OCI-LY7 (cell line): ENCODE results near the gene GTF3C4. TPM values are rescaled to one million over a fixed set of nuclear protein-coding genes. Genes with fewer than 3 reads are reported as not detected.

Source experiments
- BruUV-seq: library from RNA; stranded (reverse); fragments of 400-500 nt; replicated peaks from 2 replicates; lab custom pipeline; 2021; lab: Mats Ljungman, UMichigan
- CTCF ChIA-PET: fragments of 300-600 bp; sonication (Branson Sonifier 250); formaldehyde crosslinking; loops from one replicate; lab custom pipeline; 2022; ENCODE audit warnings: antibody characterized with exemption; ENCODE audit not compliant: unreplicated experiment; lab: Charles Lee
- POLR2A ChIA-PET: fragments of 300-600 bp; sonication (Branson Sonifier 250); formaldehyde crosslinking; loops from one replicate; lab custom pipeline; 2022; ENCODE audit warnings: antibody characterized with exemption; lab: Charles Lee
- DNase-seq: peaks from one replicate; pipeline ENCODE4 v3.0.0-alpha.2; 2015; ENCODE audit warnings: low spot score
- H2AFZ ChIP-seq: fragments of 200-600 bp; sonication (generic), shearing (Covaris generic); 2 replicates; pipeline ENCODE4 v1.6.1; 2014; ENCODE audit warnings: mild to moderate bottlenecking, antibody characterized with exemption, low read length, moderate library complexity
- H3K27ac ChIP-seq: fragments of 200-600 bp; sonication (generic); 2 replicates; pipeline ENCODE4 v1.5.1; 2014; ENCODE audit warnings: mixed run types, low read depth, mild to moderate bottlenecking, moderate library complexity, low read length, inconsistent platforms; ENCODE audit not compliant: poor library complexity, severe bottlenecking
- H3K36me3 ChIP-seq: fragments of 200-600 bp; sonication (generic); 2 replicates; pipeline ENCODE4 v1.6.1; 2014; ENCODE audit warnings: mild to moderate bottlenecking, antibody characterized with exemption, low read length, moderate library complexity, mixed read lengths; ENCODE audit not compliant: insufficient read depth
- H3K4me1 ChIP-seq: fragments of 200-600 bp; sonication (generic); 2 replicates; pipeline ENCODE4 v1.5.1; 2014; ENCODE audit warnings: mild to moderate bottlenecking, low read length; ENCODE audit not compliant: insufficient read depth, poor library complexity, severe bottlenecking
- H3K4me2 ChIP-seq: fragments of 200-600 bp; sonication (generic); 2 replicates; pipeline ENCODE4 v1.6.1; 2014; ENCODE audit warnings: mild to moderate bottlenecking, low read length
- H3K4me3 ChIP-seq: fragments of 200-600 bp; sonication (generic); 2 replicates; pipeline ENCODE4 v1.5.1; 2014; ENCODE audit warnings: mild to moderate bottlenecking, low read depth, low read length; ENCODE audit not compliant: poor library complexity, severe bottlenecking
- H3K79me2 ChIP-seq: fragments of 200-600 bp; sonication (generic); 2 replicates; pipeline ENCODE4 v1.6.1; 2016; ENCODE audit warnings: low read depth, mild to moderate bottlenecking, low read length, moderate library complexity, mixed read lengths; ENCODE audit not compliant: insufficient read depth
- H3K9me2 ChIP-seq: fragments of 200-600 bp; sonication (generic); 2 replicates; pipeline ENCODE4 v1.6.1; 2016; ENCODE audit warnings: mild to moderate bottlenecking, low read length, mixed read lengths; ENCODE audit not compliant: insufficient read depth
- H3K9me3 ChIP-seq: fragments of 200-600 bp; sonication (generic); 2 replicates; pipeline ENCODE4 v1.6.1; 2014; ENCODE audit warnings: mild to moderate bottlenecking, mixed run types, low read length, mixed read lengths
- H4K20me1 ChIP-seq: fragments of 200-600 bp; sonication (generic); 2 replicates; pipeline ENCODE4 v1.6.1; 2014; ENCODE audit warnings: mild to moderate bottlenecking, antibody characterized with exemption, low read length, moderate library complexity, mixed read lengths; ENCODE audit not compliant: insufficient read depth
- CTCF ChIP-seq: fragments of 200-600 bp; sonication (generic); conservative IDR thresholded peaks from 2 replicates; pipeline ENCODE4 v1.5.1; 2014; ENCODE audit warnings: mild to moderate bottlenecking, antibody characterized with exemption, low read length, moderate library complexity, mixed read lengths
- EZH2phosphoT487 ChIP-seq: fragments of 200-600 bp; sonication (generic); IDR thresholded peaks from 2 replicates; pipeline ENCODE4 v1.6.1; 2018; ENCODE audit warnings: low read depth, borderline replicate concordance, mild to moderate bottlenecking, mixed run types, antibody characterized with exemption, low read length, moderate library complexity, mixed read lengths
- intact Hi-C: fragments of 100-400 bp; cut with micrococcal nuclease; formaldehyde crosslinking; loops from one replicate; pipeline ENCODE4 v1.10.0; 2022; ENCODE audit not compliant: unreplicated experiment
- total RNA-seq, 2 experiments: library from RNA; depleted of rRNA in 1 of 2; stranded (reverse); fragments of >200 nt in 1 of 2; shearing (Covaris generic) in 1 of 2; gene quantifications; 2 replicates each; pipeline ENCODE4 v1.2.3, GENCODE V29; 2014 to 2022

Gene GTF3C4
- total RNA-seq, 2 experiments from 2014 or later, result 15.7 to 19.0 TPM

- CTCF ChIA-PET, result no interaction called here
- intact Hi-C loops, result no loop called here
- no peak overlapping the region for H3K4me3 ChIP-seq
- no peak overlapping the region for H2AFZ ChIP-seq
- no peaks in the 10 kb centered on the region for H3K79me2 ChIP-seq
- H3K9me3 ChIP-seq, result peaks cover 33% of the 10 kb centered on the region; the same call in 1 of the 2 replicates
- no peaks in the 10 kb centered on the region for H3K9me2 ChIP-seq
- DNase-seq, result no peak
- H3K4me2 ChIP-seq, result no peak overlapping the region
- no TSS peak for BruUV-seq
- H3K4me1 ChIP-seq, result no peaks in the 10 kb centered on the region
- H3K36me3 ChIP-seq, result no peaks in the 10 kb centered on the region
- TF ChIP-seq CTCF (no peak), EZH2phosphoT487 (no peak)
- H3K27ac ChIP-seq, result no peak overlapping the region
- POLR2A ChIA-PET, result interaction anchor here (0.7 kb wide), 1 partner anchor 30 kb away, joined by 3 read pairs; the partner anchor contains the start of gene GTF3C4
- no peaks in the 10 kb centered on the region for H4K20me1 ChIP-seq
These were observed 29.7 kb downstream of the GTF3C4 start for GRCh38 chr9:132699956-132700355.

GRCh38 chr9:132702254-132702653, 32.0 kb downstream of the GTF3C4 start:
- no peak for TF ChIP-seq CTCF
- no peak for TF ChIP-seq EZH2phosphoT487
- no peaks in the 10 kb centered on the region for H3K4me1 ChIP-seq
- no peaks in the 10 kb centered on the region for H3K79me2 ChIP-seq
- no peaks in the 10 kb centered on the region for H4K20me1 ChIP-seq
- no peak overlapping the region for H3K4me3 ChIP-seq
- H2AFZ ChIP-seq, result no peak overlapping the region
- peaks cover 19% of the 10 kb centered on the region; the same call in 1 of the 2 replicates for H3K9me3 ChIP-seq
- BruUV-seq, result no TSS peak
- H3K9me2 ChIP-seq, result no peaks in the 10 kb centered on the region
- intact Hi-C loops, result no loop called here
- H3K36me3 ChIP-seq, result no peaks in the 10 kb centered on the region
- H3K27ac ChIP-seq, result no peak overlapping the region
- ChIA-PET POLR2A (no interaction called here), CTCF (no interaction called here)
- DNase-seq, result no peak
- H3K4me2 ChIP-seq, result no peak overlapping the region

GRCh38 chr9:132703336-132703735, 33.1 kb downstream of the GTF3C4 start:
- Histone ChIP-seq H3K36me3 (no peaks in the 10 kb centered on the region), H2AFZ (no peak overlapping the region), H3K4me1 (no peaks in the 10 kb centered on the region), H3K27ac (no peak overlapping the region), H4K20me1 (no peaks in the 10 kb centered on the region), H3K79me2 (no peaks in the 10 kb centered on the region), H3K9me3 (peaks cover 8% of the 10 kb centered on the region; the same call in 1 of the 2 replicates), H3K4me2 (no peak overlapping the region), H3K9me2 (no peaks in the 10 kb centered on the region), H3K4me3 (no peak overlapping the region)
- no peak for TF ChIP-seq CTCF
- TF ChIP-seq EZH2phosphoT487, result no peak
- intact Hi-C loops, result no loop called here
- POLR2A ChIA-PET, result no interaction called here
- CTCF ChIA-PET, result no interaction called here
- no peak for DNase-seq
- no TSS peak for BruUV-seq
